Activated T-helper 1 cell treated with Interleukin-2 at 50 U/mL for 16 hours (primary cell): Measurements from ENCODE around the gene HS6ST1.

Experiments used
- DNase-seq: peaks from one replicate; pipeline ENCODE4 v3.0.0-alpha.2; 2020; ENCODE audit warnings: low read depth

Gene HS6ST1, protein sequence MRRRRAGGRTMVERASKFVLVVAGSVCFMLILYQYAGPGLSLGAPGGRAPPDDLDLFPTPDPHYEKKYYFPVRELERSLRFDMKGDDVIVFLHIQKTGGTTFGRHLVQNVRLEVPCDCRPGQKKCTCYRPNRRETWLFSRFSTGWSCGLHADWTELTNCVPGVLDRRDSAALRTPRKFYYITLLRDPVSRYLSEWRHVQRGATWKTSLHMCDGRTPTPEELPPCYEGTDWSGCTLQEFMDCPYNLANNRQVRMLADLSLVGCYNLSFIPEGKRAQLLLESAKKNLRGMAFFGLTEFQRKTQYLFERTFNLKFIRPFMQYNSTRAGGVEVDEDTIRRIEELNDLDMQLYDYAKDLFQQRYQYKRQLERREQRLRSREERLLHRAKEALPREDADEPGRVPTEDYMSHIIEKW

DNA sequence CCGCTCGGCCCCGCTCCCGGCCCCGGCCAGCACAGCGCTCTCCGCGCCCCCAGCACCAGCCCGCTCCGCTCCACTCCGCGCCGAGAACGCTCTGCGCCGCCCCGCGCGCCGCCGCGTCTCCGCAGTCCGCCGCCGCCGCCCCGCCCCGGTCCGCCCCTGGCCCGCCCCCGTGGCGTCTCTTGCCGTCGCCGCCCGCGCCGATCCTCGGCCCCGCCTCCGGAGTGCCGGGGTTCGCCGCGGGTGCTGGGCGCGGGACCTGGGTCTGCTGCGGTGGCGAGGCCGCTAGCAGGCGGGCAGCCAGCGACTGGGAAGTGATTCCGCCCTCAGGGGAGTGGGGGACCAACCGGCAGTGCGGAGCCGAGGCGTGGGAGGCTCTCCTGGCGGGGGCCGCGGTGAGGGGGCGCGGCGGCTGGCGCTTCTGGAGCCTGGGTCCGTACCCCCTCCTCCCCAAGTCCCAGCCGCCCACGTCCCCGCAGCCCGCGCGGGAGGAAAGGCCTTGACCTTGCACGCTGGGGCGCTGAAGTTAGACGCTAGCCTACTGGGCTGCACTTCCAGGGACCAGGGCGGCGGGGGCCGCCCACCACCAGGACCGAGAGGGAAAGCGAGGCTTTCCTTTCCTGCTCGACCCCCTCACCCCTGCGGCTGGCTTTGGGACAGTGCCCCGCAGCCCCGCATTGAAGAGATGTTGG is at the start of gene HS6ST1:
Gene HS6ST1 (minus strand): TSS at position 93 of the 689 bp plus-strand sequence. CDS start 305 bp downstream, outside the sequence.
- peak; percentile 85 for DNase-seq

DNA sequence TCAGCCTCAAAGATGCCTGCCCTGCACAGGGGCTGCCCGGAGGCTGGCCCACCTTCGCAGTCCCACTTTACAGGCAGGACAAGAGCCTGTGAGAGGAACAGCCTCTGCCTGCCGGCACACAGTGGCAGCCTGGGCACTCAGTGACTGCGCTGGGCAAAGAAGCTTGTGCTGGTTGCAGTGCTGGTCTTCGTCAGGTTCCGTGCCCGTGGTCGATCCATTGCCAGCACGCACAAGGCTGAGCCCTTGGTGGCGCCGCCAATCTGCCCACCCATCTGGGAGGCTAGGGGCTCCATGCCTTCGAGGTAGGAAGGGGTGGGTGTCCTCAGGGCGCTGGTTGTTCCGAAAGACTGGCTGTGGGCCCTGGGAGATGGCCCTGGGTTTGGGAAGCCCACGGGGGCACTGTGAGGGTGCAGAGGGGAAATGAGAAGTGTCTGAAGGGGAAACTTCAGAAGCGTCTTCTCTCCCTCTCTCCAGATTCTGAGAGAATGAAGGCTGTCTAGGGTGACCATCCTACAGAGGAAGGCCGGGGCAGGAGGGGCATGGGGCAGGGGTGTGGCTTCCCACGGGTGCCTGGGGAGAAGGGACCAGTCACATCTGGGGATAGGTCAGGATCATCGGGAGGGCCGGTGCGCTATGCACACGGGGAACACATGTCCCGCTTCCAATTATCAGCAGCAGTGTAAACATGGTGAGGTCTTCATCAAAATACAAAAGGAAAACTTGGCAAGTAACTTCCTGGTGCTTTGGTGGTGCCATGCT is 49.1 kb upstream of the HS6ST1 start:
- DNase-seq: no peak

DNA sequence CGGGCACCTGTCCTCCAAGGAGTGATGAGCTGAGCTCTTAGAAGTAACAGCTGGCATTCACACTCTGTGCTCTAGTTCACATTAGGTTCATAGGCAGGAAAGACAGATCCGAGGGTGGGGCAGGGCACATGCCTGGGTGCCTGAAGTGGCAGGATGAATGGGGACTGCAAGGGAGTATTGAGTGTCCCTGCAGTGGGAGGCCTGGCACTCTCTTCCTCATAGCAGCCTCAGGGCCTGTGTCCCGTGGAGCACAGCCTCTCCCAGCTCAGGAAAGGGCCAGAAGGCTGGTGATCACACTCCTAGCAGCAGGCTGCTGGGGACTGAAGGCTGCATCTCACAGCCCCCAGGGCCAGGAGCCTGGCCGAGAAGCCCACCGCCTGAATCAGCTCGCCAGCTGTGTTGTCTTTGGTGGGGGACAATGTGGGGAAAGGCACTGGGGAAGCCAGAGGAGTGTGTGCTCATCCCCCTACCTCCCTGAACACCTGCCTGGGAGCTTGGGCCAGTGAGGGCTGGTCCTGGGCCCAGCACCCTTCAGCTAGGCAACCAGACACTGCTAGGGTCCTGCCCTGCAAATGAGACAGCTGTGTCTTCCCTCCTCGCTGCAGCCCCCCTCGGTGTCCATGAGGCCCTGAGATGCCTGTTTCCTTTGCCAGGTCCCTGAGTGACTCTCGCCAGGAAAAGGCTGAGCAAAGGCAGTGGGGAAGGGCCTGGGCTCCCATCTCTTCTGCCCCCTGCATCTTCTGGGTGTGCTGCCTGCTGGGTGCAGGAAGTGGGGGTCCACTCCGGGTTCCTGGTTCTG is 48.2 kb upstream of the HS6ST1 start:
- DNase-seq: no peak

DNA sequence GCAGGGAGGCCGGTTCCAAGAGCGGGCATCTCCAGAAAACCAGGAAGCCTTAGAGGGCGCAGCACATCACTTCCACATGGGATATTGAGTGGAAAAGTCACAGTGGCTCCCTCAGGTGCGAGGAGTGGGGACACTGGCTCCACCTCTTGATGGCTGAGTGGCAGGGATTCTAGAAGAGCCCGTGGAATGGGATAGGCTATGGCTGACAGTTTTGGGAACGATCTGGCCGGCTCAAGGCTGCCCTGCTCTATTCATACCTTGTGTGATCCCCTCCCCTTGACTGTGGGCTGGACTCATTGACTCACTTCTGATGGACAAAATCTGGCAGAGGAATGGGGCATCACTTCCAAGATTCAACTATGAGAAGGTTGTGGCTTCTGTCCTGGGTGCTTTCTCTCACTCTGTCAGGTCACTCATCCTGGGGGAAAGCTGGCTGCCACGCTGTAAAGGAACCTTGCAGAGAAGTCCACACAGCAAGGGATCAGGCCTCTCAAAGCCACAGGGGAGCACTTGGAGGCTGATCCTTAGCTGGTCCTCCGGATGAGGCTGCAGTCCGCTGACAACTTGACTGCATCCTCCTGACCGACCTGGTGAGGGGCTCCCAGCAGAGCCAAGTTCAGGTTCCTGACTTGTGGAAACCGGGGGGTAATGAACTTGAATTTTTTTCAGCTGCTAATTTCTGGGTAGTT is 46.7 kb upstream of the HS6ST1 start:
- DNase-seq: no peak

DNA sequence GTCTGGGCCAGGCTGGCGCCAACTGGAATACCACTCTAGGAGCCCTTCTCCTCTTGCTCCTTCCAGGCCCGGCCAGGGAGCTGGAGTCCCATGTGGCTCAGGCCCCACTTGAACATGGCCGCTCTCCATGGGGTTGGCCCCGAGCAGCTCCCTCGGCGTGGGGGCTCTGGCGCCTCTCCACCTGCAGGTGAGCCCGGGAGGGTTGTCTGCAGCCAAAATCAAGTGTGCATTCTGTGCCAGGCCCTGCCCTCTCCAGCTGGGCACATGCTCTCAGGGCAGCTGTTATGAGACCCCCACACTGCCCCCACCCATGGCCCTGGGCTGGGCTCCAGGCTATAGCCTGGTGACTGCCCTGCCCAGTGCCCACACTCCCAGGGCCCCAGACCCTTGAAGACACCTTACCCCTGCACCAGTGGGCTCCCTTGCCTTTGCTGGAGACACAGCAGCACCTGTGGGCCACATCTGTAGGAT is 45.8 kb upstream of the HS6ST1 start:
- no peak for DNase-seq

DNA sequence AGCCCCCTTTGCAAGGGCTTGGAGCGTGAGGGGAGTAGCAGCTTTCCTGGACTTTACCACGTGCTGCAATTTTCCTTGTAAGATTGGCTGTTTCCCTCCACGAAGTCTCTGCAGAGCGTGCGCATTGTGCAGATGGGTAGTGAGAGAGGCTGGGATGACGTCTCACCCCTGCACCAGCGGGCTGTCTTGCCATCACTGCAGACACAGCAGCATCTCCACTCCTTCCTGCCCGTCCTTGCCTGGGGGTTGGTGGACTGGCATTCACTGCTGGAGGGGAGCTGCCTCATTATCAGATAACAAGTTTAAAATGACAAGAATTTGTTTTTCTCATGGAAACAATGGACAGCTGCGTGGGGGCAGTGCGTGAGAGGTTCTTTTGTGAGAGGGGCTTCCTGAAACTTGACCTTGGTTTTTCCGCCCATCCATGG is 45.3 kb upstream of the HS6ST1 start:
- no peak for DNase-seq

DNA sequence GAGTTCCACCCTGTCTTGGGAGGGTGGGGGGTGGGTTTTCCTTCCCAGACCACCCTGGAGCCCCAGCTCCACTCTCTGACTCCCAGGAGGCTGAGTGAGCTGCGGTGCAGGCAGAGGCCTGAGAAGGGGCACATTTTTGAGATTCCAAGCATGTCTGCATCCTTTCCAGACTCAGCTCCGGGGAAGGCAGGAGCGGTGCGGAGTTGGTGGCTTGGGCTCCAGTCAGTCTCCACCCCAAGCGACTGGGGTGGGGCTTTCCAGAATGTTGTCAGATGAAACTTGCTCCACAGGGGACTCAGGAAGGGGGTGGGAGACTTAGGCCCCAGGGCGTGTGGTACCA is 44.2 kb upstream of the HS6ST1 start:
- DNase-seq: no peak

DNA sequence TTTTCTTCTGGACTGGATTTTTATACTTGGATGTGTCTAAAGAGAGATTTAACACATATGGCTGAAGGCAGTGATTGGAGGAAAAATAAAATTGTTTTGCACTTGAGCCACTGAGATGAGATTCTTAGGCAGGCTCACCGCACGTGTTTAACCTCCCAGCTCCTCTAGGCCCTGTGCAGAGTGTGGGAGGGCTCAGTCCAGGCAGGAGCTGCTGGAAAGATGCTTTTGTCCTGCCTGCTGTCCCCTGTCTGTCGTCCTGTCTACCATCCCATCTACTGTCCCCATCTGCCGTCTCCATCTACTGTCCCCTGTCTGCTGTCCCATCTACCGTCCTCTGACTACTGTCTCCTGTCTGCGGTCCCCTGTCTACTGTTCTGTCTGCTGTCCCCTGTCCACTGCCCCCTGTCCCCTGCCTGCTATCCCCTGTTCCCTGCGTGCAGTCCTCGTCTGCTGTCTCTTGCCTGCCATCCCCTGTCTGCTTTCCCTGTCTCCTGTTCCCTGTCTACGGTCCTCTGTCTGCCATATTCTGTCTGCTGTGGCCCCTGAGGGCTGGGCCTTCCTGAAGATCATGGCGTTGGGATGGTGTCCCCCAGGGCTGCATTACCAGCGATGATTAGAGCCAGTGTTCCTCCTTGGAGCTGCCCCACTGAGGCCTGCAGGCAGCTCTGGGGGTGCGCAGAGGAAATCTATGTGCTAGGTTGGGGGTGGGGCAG is 43.7 kb upstream of the HS6ST1 start:
- no peak for DNase-seq

DNA sequence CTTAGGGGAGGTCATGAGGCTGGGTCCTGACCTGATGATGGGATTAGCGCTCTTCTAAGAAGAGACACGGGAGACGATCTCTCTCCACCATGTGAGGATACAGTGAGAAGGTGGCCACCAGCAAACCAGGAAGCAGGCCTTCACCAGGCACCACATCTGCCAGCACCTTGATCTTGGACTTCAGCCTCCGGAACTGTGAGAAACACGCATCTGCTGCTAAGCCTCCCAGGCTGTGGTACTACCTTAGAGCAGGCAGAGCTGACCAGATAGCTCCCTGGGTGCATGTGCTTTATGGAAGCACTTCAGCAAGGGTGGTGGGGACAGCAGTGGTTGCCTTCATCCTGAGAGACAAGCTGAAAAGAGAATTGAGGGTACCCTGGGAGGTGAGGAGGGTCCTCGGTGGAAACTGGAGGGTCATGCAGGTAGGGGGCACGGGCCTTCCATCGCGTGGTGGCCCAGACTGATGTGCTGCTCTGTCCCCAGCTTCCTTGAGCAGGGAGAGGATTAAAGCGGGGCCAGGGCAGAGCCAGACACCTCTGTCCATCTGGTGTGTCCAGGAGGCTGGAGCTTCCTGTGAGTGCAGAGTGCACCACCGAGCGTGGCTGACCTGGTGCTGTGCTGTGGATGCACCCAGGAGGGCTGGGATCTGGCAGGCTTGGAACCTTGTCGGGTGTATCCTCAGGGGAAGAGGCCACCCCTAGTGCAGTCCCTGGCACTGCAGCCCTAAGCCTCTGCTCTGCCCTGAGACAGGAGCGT is 42.9 kb upstream of the HS6ST1 start:
- DNase-seq: no peak

DNA sequence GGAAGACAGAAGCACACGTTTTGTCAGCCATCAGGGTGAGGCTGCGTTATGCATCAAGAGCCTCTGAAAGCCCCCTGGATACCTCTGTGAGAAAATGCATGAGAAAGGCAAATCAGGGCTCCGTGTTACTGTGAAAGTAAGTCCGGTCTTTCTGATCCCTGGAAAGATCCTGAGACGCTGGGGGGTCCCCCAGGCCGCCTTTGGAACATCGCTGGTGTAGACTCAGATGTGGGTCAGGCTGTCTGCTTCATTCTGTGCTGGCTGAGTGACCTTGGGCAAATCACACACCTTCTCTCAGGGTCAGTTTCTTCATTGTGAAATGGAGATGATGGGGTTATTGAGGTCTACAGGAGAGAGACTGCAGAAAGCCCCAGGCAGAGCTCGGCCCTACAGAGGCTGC is 42.0 kb upstream of the HS6ST1 start:
- no peak for DNase-seq

DNA sequence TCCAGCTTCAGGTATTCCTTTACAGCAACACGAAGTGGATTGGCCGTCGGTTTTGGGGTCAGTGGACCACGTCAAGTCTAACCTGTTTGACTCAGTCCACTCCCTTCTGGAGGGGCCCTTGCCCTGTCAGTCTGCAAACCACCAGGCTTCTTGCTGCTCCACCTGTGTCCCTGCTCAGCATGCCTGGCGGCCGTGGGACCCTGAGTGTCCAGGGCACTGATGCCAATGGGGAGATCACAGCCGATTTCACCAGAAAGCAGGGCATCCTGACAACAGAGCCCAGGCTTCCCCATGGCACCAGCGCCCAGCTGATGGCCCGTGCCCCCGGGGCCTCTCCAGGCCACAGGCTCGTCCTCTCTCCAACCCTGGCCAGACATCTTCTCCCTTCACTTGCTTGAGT is 41.2 kb upstream of the HS6ST1 start:
- no peak for DNase-seq

DNA sequence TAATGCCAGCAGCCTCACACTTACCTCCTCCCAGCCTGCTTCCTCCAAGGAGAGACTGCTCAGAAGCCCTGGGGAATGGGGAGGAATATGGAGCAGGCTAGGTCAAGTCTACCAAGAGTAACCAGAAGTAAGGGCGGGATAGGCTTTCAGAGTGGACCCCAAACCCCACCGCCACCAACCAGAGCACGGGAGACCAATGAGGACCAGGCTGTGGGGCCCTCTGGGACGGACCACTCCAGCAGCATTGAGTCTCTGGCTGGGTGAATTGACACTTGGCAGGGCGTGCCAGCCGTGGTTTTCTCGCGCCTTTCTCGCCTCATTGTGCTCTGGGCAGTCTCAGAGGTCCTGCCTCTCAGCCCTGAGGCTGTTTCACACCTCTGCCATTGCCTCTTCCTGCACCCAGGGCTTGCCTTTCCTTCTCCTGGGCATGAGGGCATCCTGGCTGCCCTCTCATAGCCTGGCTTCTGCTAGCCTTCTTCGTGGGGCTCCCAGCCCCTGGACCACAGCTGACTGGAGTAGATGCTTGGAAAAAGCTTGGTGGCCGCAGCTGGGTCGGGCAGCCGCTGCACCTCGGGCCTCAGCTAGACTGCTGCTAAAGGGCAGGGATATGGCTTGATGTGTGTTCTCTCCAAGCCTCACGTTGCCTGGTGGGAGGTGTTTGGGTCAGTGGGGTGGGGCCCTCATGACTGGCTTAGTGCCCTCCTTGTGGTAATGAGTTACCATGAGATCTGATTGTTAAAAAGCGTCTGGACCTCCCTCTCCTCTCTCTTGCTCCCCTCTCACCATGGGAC is 40.5 kb upstream of the HS6ST1 start:
- DNase-seq: no peak

DNA sequence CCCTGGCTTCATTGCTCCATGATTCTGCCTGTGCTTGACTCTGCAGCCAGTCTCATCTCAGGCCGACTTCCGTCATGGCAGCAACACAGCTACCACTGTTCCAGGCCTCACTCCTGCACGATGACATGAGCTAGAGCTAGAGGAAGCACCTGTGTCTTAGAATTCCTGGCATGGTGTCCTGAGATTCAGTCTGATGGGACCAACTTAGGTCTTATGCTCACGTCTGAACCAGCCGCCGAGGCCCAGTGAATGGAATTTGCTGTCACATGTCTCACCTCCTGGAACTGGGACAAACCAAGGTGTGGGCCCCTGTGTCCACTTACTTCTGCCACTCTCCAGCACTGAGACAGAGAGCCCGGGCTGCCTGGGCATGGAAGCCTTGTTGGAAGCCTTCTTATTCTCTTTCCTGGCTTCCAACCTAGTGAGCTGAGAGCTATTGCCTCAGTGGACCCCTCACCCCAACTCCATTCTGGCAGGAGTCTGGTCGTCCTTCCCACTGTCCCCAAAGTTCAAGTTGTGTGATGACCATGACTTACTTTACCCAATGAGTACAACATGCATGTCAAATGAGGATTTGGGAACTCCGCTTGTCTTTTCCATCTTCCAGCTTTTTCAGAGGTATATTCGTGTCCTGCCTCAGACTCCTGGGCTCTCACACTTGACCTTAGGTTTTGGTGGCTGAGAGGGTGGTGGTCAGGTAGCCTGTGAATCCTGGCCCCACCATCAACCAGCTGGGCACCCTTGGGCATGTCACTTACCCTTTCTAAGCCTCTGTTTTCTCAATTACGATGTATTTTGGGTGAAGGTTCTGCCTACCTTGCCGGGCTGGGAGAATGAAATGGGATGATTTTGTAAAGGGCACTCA is 39.1 kb upstream of the HS6ST1 start:
- DNase-seq: no peak

DNA sequence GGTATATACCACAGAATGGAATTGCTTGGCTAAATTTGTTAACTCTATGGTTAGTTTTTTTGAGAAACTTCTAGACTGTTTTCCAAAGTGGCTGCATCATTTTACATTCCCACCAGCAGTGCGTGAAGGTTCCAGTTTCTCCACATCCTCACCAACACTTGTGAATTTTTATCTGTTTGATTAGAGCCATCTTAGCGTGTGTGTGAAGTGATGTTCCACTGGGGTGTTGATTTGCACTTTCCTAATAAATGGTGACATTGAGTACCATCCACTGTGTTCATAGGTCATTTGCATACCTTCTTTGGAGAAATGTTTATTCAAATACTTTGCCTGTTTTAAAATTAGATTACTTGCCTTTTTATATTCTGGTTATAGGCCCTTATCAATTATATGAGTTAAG is 37.5 kb upstream of the HS6ST1 start:
- no peak for DNase-seq

DNA sequence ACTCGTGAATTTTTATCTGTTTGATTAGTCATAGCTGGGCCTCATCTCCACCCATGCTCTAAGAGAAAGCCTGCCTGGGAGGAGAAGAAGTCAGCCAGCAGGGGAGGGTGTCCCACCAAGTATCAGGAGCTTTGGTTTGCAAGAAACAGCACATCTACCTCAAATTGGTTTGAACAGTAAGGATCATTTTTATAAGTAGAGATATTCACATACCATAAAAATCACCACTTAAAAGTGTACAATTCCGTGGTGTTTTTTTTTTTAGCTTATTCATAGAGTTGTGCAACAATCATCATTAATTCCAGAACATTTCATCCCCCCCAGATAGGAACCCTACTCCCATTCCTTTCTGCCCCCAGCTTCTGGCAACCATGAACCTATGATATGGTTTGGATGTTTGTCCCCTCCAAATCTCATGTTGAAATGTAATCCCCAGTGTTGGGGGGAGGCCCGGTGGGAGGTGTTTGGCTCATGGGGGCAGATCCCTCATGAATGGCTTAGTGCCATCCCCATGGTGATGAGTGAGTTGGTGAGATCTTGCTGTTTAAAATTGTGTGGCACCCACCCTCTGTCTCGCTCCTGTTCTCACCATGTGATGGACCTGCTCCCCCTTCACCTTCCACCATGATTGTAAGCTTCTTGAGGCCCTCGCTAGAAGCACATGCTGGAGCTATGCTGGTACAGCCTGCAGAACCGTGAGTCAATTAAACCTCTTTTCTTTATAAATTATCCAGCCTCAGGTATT is 36.2 kb upstream of the HS6ST1 start:
- no peak for DNase-seq

DNA sequence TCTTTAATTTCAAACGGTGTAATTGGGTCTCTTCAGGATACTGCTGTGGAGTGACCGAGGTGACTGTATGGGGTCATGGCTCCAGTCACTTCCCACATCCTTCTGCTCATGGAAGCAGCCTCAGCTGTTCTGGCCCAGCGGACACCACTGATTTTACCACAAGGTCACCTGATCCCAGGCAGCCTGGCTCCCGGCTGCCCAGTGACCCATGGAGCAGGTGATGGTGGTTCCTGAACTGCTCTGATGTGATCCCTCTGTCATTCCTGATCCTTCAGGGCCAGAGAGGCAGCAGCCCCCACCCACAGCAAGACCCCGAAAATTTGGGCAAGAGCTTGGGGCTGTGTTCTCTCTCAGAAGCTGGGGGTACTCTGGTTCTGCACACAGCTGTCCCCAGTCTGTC is 35.5 kb upstream of the HS6ST1 start:
- DNase-seq: no peak

DNA sequence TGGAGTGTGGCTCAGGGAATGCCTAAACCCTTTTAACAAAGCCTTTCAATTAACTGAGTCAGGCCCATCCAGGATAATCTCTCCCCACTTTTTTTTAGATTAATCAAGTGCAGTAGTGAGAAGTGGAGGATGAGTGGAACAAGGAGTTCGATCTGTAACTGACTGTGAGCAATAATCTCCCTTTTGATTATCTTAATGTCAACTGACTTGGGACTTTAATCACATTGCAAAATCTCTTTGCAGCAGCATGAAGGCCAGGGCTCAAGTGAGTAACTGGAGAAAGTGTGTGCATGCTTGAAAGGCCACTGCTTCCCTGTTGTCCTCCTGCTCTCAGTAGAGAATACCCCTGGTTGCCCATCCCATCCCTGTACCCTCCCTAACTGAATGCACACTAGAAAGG is 32.1 kb upstream of the HS6ST1 start:
- no peak for DNase-seq
